ENCODE results near the gene ZNF69.
"Not testable (repeated sequence)": the region's sequence is repeated elsewhere in the genome, so short reads cannot be mapped to it uniquely, and the experiment has no call there.

DNA sequence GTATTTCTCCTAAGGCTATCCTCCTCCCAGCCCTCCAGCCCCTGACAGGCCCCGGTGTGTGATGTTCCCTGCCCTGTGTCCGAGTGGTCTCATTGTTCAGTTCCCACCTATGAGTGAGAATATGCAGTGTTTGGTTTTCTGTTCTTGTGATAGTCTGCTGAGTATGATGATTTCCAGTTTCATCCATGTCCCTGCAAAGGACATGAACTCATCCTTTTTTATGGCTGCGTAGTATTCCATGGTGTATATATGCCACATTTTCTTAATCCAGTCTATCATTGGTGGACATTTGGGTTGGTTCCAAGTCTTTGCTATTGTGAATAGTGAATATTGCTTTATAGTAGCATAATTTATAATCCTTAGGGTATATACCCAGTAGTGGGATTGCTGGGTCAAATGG lies 48.2 kb downstream of the ZNF69 start:
- TF ChIP-seq, protein P1, sequence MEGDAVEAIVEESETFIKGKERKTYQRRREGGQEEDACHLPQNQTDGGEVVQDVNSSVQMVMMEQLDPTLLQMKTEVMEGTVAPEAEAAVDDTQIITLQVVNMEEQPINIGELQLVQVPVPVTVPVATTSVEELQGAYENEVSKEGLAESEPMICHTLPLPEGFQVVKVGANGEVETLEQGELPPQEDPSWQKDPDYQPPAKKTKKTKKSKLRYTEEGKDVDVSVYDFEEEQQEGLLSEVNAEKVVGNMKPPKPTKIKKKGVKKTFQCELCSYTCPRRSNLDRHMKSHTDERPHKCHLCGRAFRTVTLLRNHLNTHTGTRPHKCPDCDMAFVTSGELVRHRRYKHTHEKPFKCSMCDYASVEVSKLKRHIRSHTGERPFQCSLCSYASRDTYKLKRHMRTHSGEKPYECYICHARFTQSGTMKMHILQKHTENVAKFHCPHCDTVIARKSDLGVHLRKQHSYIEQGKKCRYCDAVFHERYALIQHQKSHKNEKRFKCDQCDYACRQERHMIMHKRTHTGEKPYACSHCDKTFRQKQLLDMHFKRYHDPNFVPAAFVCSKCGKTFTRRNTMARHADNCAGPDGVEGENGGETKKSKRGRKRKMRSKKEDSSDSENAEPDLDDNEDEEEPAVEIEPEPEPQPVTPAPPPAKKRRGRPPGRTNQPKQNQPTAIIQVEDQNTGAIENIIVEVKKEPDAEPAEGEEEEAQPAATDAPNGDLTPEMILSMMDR (conservative IDR thresholded peaks at IDR 0.05), result not testable (repeated sequence)
- not testable (repeated sequence) for TF ChIP-seq EZH2 (IDR thresholded peaks at IDR 0.05; ENCODE audit: low read depth)
